ENCODE measurements around the gene ITIH3. TPM values are rescaled to one million over a fixed set of nuclear protein-coding genes. Genes with fewer than 3 reads are reported as not detected.
A peak's percentile ranks its signal among the peaks of the same experiment; 100 is the strongest.

The ITIH3 gene
- total RNA-seq, 6 experiments from 2014 or later, result 742 to 1,822 (median 982) TPM

- peaks cover 0 to 63% (median 28%) of the 10 kb centered on the region in 4 donors for H3K36me3 ChIP-seq
- WGBS (ENCODE audit: insufficient coverage, low coverage, low lambda C conversion rate, missing lambda C conversion rate), result 93% methylated on average over 7 of the region's 11 CpGs
- H3K9me3 ChIP-seq, result no peaks in the 10 kb centered on the region
- no peak for ATAC-seq
- H3K4me3 ChIP-seq, result no peak overlapping the region
- peak overlapping the region in 1 of 3 donors; percentile 70 for H3K27ac ChIP-seq
- peak; percentile 10 to 47 (median 44) for DNase-seq
- H3K27me3 ChIP-seq, result no peaks in the 10 kb centered on the region
- TF ChIP-seq POLR2A (IDR thresholded peaks at IDR 0.05) (no peak), CTCF (IDR thresholded peaks at IDR 0.05) (no peak)
- intact Hi-C loops (cut with DNase I), result no loop called here
- peaks cover 0 to 76% (median 27%) of the 10 kb centered on the region in 4 donors for H3K4me1 ChIP-seq
Measured at GRCh38 chr3:52787246-52787645, 7.3 kb upstream of the ITIH3 start.

- Histone ChIP-seq H3K4me3 (peak overlapping the region in 1 of 3 donors; percentile 19), H3K27ac (peak overlapping the region in 1 of 3 donors; percentile 70), H3K36me3 (peaks cover 0 to 56% (median 25%) of the 10 kb centered on the region in 4 donors), H3K27me3 (no peaks in the 10 kb centered on the region), H3K9me3 (no peaks in the 10 kb centered on the region), H3K4me1 (peaks cover 0 to 76% (median 28%) of the 10 kb centered on the region in 4 donors)
- TF ChIP-seq POLR2A (IDR thresholded peaks at IDR 0.05), result no peak
- TF ChIP-seq CTCF (IDR thresholded peaks at IDR 0.05), result no peak
- DNase-seq (peak; percentile 69 to 90 (median 80)), ATAC-seq (peak; percentile 12 to 60 (median 32))
- intact Hi-C loops (cut with DNase I), result no loop called here
- WGBS (ENCODE audit: insufficient coverage, low coverage, low lambda C conversion rate, missing lambda C conversion rate), result 30% methylated on average over 11 of the region's 17 CpGs
Measured at GRCh38 chr3:52787672-52788625, 6.6 kb upstream of the ITIH3 start.

GRCh38 chr3:52788890-52789745 lies 5.5 kb upstream of the ITIH3 start:
- no peaks in the 10 kb centered on the region for H3K27me3 ChIP-seq
- 51% methylated on average over 7 of the region's 16 CpGs for WGBS (ENCODE audit: insufficient coverage, low coverage, low lambda C conversion rate, missing lambda C conversion rate)
- no peak overlapping the region for H3K4me3 ChIP-seq
- H3K4me1 ChIP-seq, result peaks cover 2 to 85% (median 36%) of the 10 kb centered on the region in 4 donors
- H3K9me3 ChIP-seq, result no peaks in the 10 kb centered on the region
- H3K36me3 ChIP-seq, result peaks cover 0 to 44% (median 19%) of the 10 kb centered on the region in 4 donors
- ATAC-seq, result no peak
- peak in 2 of 3 donors; percentile 24 to 56 for DNase-seq
- TF ChIP-seq POLR2A (IDR thresholded peaks at IDR 0.05) (no peak), CTCF (IDR thresholded peaks at IDR 0.05) (no peak)
- H3K27ac ChIP-seq, result peak overlapping the region in 1 of 3 donors; percentile 70
- intact Hi-C loops (cut with DNase I), result no loop called here

- TF ChIP-seq CTCF (IDR thresholded peaks at IDR 0.05) (no peak), POLR2A (IDR thresholded peaks at IDR 0.05) (no peak)
- H3K4me3 ChIP-seq, result no peak overlapping the region
- DNase-seq, result peak in 2 of 3 donors; percentile 25 to 49
Measured at GRCh38 chr3:52789746-52790040, 4.9 kb upstream of the ITIH3 start.

More at GRCh38 chr3:52789746-52790040, 4.9 kb upstream of the ITIH3 start:
- ATAC-seq, result no peak
- Histone ChIP-seq H3K36me3 (peaks cover 0 to 41% (median 17%) of the 10 kb centered on the region in 4 donors), H3K4me1 (peaks cover 2 to 87% (median 37%) of the 10 kb centered on the region in 4 donors), H3K27me3 (no peaks in the 10 kb centered on the region), H3K9me3 (no peaks in the 10 kb centered on the region), H3K27ac (no peak overlapping the region)
- no CpG with 5 or more reads among the region's 6 CpGs for WGBS (ENCODE audit: insufficient coverage, low coverage, low lambda C conversion rate, missing lambda C conversion rate)
- intact Hi-C loops (cut with DNase I), result no loop called here
